Measurements from ENCODE around the gene DRC7.
A peak's percentile ranks its signal among the peaks of the same experiment; 100 is the strongest.
"Not testable (repeated sequence)": the region's sequence is repeated elsewhere in the genome, so short reads cannot be mapped to it uniquely, and the experiment has no call there.

The DRC7 gene

GRCh38 chr16:57711993-57712392 lies 17.4 kb downstream of the DRC7 start:
- no peak overlapping the region for H3K4me3 ChIP-seq (ENCODE audit: low read length)
- no peaks in the 10 kb centered on the region for H3K9me3 ChIP-seq (ENCODE audit: insufficient read depth, low read length)
- H3K36me3 ChIP-seq (replicated peaks; ENCODE audit: low read depth, low read length): no peaks in the 10 kb centered on the region
- H3K79me2 ChIP-seq (ENCODE audit: low read length): no peaks in the 10 kb centered on the region
- no peak for TF ChIP-seq CTCF (IDR thresholded peaks at IDR 0.05; ENCODE audit: low read depth, low read length)
- no peak for TF ChIP-seq EZH2phosphoT487 (IDR thresholded peaks at IDR 0.05; ENCODE audit: low read depth)
- no peak overlapping the region for H3K4me2 ChIP-seq (ENCODE audit: low read length)
- no peaks in the 10 kb centered on the region for H3K4me1 ChIP-seq (ENCODE audit: low read length)
- H3K27ac ChIP-seq (ENCODE audit: low read length): no peak overlapping the region
- peaks cover 73% of the 10 kb centered on the region for H3K27me3 ChIP-seq (ENCODE audit: low read depth, low read length)
- H3K9ac ChIP-seq (ENCODE audit: low read length): no peak overlapping the region
- no peak overlapping the region for H2AFZ ChIP-seq (ENCODE audit: low read depth, low read length)
- H4K20me1 ChIP-seq (ENCODE audit: insufficient read depth, low read length): no peaks in the 10 kb centered on the region

GRCh38 chr16:57712569-57712968 lies 18.0 kb downstream of the DRC7 start:
- H3K27me3 ChIP-seq (ENCODE audit: low read depth, low read length): peaks cover 73% of the 10 kb centered on the region

GRCh38 chr16:57713596-57713995 lies 19.0 kb downstream of the DRC7 start:
- H3K9ac ChIP-seq (ENCODE audit: low read length): no peak overlapping the region
- no peaks in the 10 kb centered on the region for H3K9me3 ChIP-seq (ENCODE audit: insufficient read depth, low read length)
- no peak overlapping the region for H3K4me2 ChIP-seq (ENCODE audit: low read length)
- H3K27me3 ChIP-seq (ENCODE audit: low read depth, low read length): peaks cover 65% of the 10 kb centered on the region
- H4K20me1 ChIP-seq (ENCODE audit: insufficient read depth, low read length): no peaks in the 10 kb centered on the region
- no peak for TF ChIP-seq CTCF (IDR thresholded peaks at IDR 0.05; ENCODE audit: low read depth, low read length)
- TF ChIP-seq EZH2phosphoT487 (IDR thresholded peaks at IDR 0.05; ENCODE audit: low read depth): no peak
- H3K27ac ChIP-seq (ENCODE audit: low read length): no peak overlapping the region
- H3K4me3 ChIP-seq (ENCODE audit: low read length): no peak overlapping the region
- no peaks in the 10 kb centered on the region for H3K4me1 ChIP-seq (ENCODE audit: low read length)
- H3K36me3 ChIP-seq (replicated peaks; ENCODE audit: low read depth, low read length): no peaks in the 10 kb centered on the region
- no peak overlapping the region for H2AFZ ChIP-seq (ENCODE audit: low read depth, low read length)
- no peaks in the 10 kb centered on the region for H3K79me2 ChIP-seq (ENCODE audit: low read length)

More at GRCh38 chr16:57712569-57712968, 18.0 kb downstream of the DRC7 start:
- H3K9ac ChIP-seq (ENCODE audit: low read length); H3K4me3 ChIP-seq (ENCODE audit: low read length); H3K4me2 ChIP-seq (ENCODE audit: low read length); H3K27ac ChIP-seq (ENCODE audit: low read length); H2AFZ ChIP-seq (ENCODE audit: low read depth, low read length); H3K9me3 ChIP-seq (ENCODE audit: insufficient read depth, low read length); H3K36me3 ChIP-seq (replicated peaks; ENCODE audit: low read depth, low read length); H3K4me1 ChIP-seq (ENCODE audit: low read length); H3K79me2 ChIP-seq (ENCODE audit: low read length); H4K20me1 ChIP-seq (ENCODE audit: insufficient read depth, low read length): not testable (repeated sequence)

GRCh38 chr16:57714047-57714446 lies 19.4 kb downstream of the DRC7 start:
- peaks cover 63% of the 10 kb centered on the region for H3K27me3 ChIP-seq (ENCODE audit: low read depth, low read length)
- H3K9me3 ChIP-seq (ENCODE audit: insufficient read depth, low read length): no peaks in the 10 kb centered on the region
- no peak overlapping the region for H2AFZ ChIP-seq (ENCODE audit: low read depth, low read length)
- no peak overlapping the region for H3K4me2 ChIP-seq (ENCODE audit: low read length)
- H3K4me3 ChIP-seq (ENCODE audit: low read length): no peak overlapping the region
- no peaks in the 10 kb centered on the region for H3K36me3 ChIP-seq (replicated peaks; ENCODE audit: low read depth, low read length)
- H3K27ac ChIP-seq (ENCODE audit: low read length): no peak overlapping the region
- H3K4me1 ChIP-seq (ENCODE audit: low read length): no peaks in the 10 kb centered on the region
- TF ChIP-seq CTCF (IDR thresholded peaks at IDR 0.05; ENCODE audit: low read depth, low read length): no peak
- no peak for TF ChIP-seq EZH2phosphoT487 (IDR thresholded peaks at IDR 0.05; ENCODE audit: low read depth)
- H3K9ac ChIP-seq (ENCODE audit: low read length): no peak overlapping the region
- H4K20me1 ChIP-seq (ENCODE audit: insufficient read depth, low read length): no peaks in the 10 kb centered on the region
- no peaks in the 10 kb centered on the region for H3K79me2 ChIP-seq (ENCODE audit: low read length)

GRCh38 chr16:57720142-57720575 lies 25.6 kb downstream of the DRC7 start:
- H2AFZ ChIP-seq (ENCODE audit: low read depth, low read length): no peak overlapping the region
- no peaks in the 10 kb centered on the region for H3K36me3 ChIP-seq (replicated peaks; ENCODE audit: low read depth, low read length)
- H3K4me1 ChIP-seq (ENCODE audit: low read length): peaks cover 3% of the 10 kb centered on the region; the same call in 1 of the 2 replicates
- no peak overlapping the region for H3K9ac ChIP-seq (ENCODE audit: low read length)
- H4K20me1 ChIP-seq (ENCODE audit: insufficient read depth, low read length): no peaks in the 10 kb centered on the region
- no peaks in the 10 kb centered on the region for H3K9me3 ChIP-seq (ENCODE audit: insufficient read depth, low read length)
- H3K27ac ChIP-seq (ENCODE audit: low read length): no peak overlapping the region
- no peak overlapping the region for H3K4me2 ChIP-seq (ENCODE audit: low read length)
- TF ChIP-seq EZH2phosphoT487 (IDR thresholded peaks at IDR 0.05; ENCODE audit: low read depth) (no peak), CTCF (IDR thresholded peaks at IDR 0.05; ENCODE audit: low read depth, low read length) (peak; percentile 61)
- H3K4me3 ChIP-seq (ENCODE audit: low read length): no peak overlapping the region
- H3K79me2 ChIP-seq (ENCODE audit: low read length): no peaks in the 10 kb centered on the region
- peaks cover 8% of the 10 kb centered on the region for H3K27me3 ChIP-seq (ENCODE audit: low read depth, low read length)

All from OCI-LY3 (cell line).